T-cell (primary cell): ENCODE measurements around the gene DNAH8. TPM values are rescaled to one million over a fixed set of nuclear protein-coding genes. Genes with fewer than 3 reads are reported as not detected.

Experiments used
- ATAC-seq, 4 experiments: fragments of 200-7000 bp in 3 of 4; fragments of 150-1000 bp in 1 of 4; cut with Tn5 transposase; replicated peaks in 1 of 4; 1 replicate in 3 of 4; 2 replicates in 1 of 4; pipeline ENCODE4 v1.10.0; 2021; ENCODE audit warnings: moderate library complexity in 3 of 4, mild to moderate bottlenecking in 2 of 4, moderate number of reproducible peaks in 1 of 4
- CTCF ChIA-PET, 2 donors: fragments of 300-600 bp; sonication (Branson Sonifier 250); formaldehyde crosslinking; loops; one replicate each; lab custom pipeline; 2022; ENCODE audit warnings: antibody characterized with exemption in 2 of 2; lab: Charles Lee
- POLR2A ChIA-PET, 2 donors: fragments of 300-600 bp; sonication (Branson Sonifier 250); formaldehyde crosslinking; loops; one replicate each; lab custom pipeline; 2022; ENCODE audit warnings: antibody characterized with exemption in 2 of 2; lab: Charles Lee
- DNase-seq, 35 experiments: peaks; one replicate each; pipeline versions ENCODE4 v3.0.0 to v3.0.0-alpha.2; 2013 to 2023
- H3K27ac ChIP-seq: one replicate; pipeline ENCODE4 v1.5.1; 2013; ENCODE audit warnings: low read length
- H3K27me3 ChIP-seq, 2 experiments: replicated peaks in 1 of 2; 1 replicate in 1 of 2; 2 replicates in 1 of 2; pipeline versions ENCODE4 v1.6.1 to v1.7.0; 2013; ENCODE audit warnings: low read length in 1 of 2, mixed read lengths in 1 of 2; ENCODE audit not compliant: control insufficient read depth in 2 of 2, insufficient read depth in 2 of 2; ENCODE audit errors: extremely low read depth in 1 of 2
- H3K36me3 ChIP-seq, 2 donors: 1 replicate in 1 of 2; 2 replicates in 1 of 2; pipeline versions ENCODE4 v1.6.1 to v1.7.0; 2013; ENCODE audit warnings: low read length in 1 of 2; ENCODE audit not compliant: control insufficient read depth in 2 of 2, insufficient read depth in 1 of 2; ENCODE audit errors: extremely low read depth in 1 of 2
- H3K4me1 ChIP-seq, 2 experiments: 1 replicate in 1 of 2; 2 replicates in 1 of 2; pipeline versions ENCODE4 v1.6.1 to v1.7.0; 2013; ENCODE audit warnings: low read length in 2 of 2, mixed read lengths in 1 of 2; ENCODE audit not compliant: insufficient read depth in 2 of 2, control insufficient read depth in 1 of 2; ENCODE audit errors: extremely low read depth in 1 of 2
- H3K4me3 ChIP-seq, 2 donors: 1 replicate in 1 of 2; 2 replicates in 1 of 2; pipeline versions ENCODE4 v1.5.1 to v1.7.0; 2013; ENCODE audit warnings: mild to moderate bottlenecking in 2 of 2, low read length in 1 of 2, moderate library complexity in 1 of 2; ENCODE audit not compliant: control insufficient read depth in 1 of 2; ENCODE audit errors: extremely low read depth in 1 of 2
- H3K9me3 ChIP-seq: 2 replicates; pipeline ENCODE4 v1.7.0; 2013
- H3K27ac Mint-ChIP-seq, 2 donors: one replicate each; pipeline ENCODE4 v1.8.0; 2020 to 2021; ENCODE audit warnings: mild to moderate bottlenecking in 2 of 2, mixed read lengths in 2 of 2
- H3K27me3 Mint-ChIP-seq, 2 donors: one replicate each; pipeline ENCODE4 v1.8.0; 2021 to 2022; ENCODE audit warnings: mixed read lengths in 2 of 2
- H3K36me3 Mint-ChIP-seq: one replicate; pipeline ENCODE4 v1.8.0; 2021; ENCODE audit warnings: mixed read lengths
- H3K4me1 Mint-ChIP-seq, 3 donors: one replicate each; pipeline ENCODE4 v1.8.0; 2020 to 2022; ENCODE audit warnings: mixed read lengths in 3 of 3, mild to moderate bottlenecking in 1 of 3
- H3K4me3 Mint-ChIP-seq, 3 donors: one replicate each; pipeline ENCODE4 v1.8.0; 2020 to 2022; ENCODE audit warnings: mild to moderate bottlenecking in 3 of 3, mixed read lengths in 3 of 3, moderate library complexity in 3 of 3
- H3K9me3 Mint-ChIP-seq, 3 donors: one replicate each; pipeline ENCODE4 v1.8.0; 2020 to 2022; ENCODE audit warnings: mixed read lengths in 3 of 3
- WGBS: methylation state at CpG from one replicate; pipeline ENCODE4 v1.1.5; 2013; ENCODE audit warnings: missing lambda C conversion rate; ENCODE audit not compliant: insufficient coverage; 5-methylcytosine and 5-hydroxymethylcytosine counted together
- total RNA-seq, 35 experiments: library from RNA in 6 of 35; stranded (reverse) in 6 of 35; fragments of 120-200 nt in 1 of 35; gene quantifications; one replicate each; pipeline versions ENCODE4 v1.2.1 to v1.2.4 and lab custom pipeline; 2013 to 2026

Gene DNAH8
- total RNA-seq, 5 donors from 2014 or later (not counting 1 experiment from before 2014, with no cell fraction given) = 0.03 to 0.12 (median 0.08) TPM; not detected in 1

- Mint-ChIP-seq H3K4me1 (peaks cover 20 to 36% (median 25%) of the 10 kb centered on the region in 3 donors), H3K9me3 (no peaks in the 10 kb centered on the region), H3K4me3 (peak overlapping the region in 1 of 3 donors; percentile 82), H3K36me3 (no peaks in the 10 kb centered on the region), H3K27ac (no peak overlapping the region), H3K27me3 (peaks cover 33 to 48% of the 10 kb centered on the region in 2 donors)
- DNase-seq = no peak
- Histone ChIP-seq H3K27me3 (peaks cover 6 to 63% of the 10 kb centered on the region in 2 experiments), H3K9me3 (no peaks in the 10 kb centered on the region), H3K4me1 (peaks cover 0 to 16% of the 10 kb centered on the region in 2 experiments), H3K27ac (no peak overlapping the region), H3K4me3 (no peak overlapping the region), H3K36me3 (no peaks in the 10 kb centered on the region)
- no peak for ATAC-seq
- no CpG with 5 or more reads among the region's 5 CpGs for WGBS
- ChIA-PET POLR2A (no interaction called here), CTCF (no interaction called here)
These were observed 335.5 kb downstream of the DNAH8 start for GRCh38 chr6:39050453-39051112.

DNA sequence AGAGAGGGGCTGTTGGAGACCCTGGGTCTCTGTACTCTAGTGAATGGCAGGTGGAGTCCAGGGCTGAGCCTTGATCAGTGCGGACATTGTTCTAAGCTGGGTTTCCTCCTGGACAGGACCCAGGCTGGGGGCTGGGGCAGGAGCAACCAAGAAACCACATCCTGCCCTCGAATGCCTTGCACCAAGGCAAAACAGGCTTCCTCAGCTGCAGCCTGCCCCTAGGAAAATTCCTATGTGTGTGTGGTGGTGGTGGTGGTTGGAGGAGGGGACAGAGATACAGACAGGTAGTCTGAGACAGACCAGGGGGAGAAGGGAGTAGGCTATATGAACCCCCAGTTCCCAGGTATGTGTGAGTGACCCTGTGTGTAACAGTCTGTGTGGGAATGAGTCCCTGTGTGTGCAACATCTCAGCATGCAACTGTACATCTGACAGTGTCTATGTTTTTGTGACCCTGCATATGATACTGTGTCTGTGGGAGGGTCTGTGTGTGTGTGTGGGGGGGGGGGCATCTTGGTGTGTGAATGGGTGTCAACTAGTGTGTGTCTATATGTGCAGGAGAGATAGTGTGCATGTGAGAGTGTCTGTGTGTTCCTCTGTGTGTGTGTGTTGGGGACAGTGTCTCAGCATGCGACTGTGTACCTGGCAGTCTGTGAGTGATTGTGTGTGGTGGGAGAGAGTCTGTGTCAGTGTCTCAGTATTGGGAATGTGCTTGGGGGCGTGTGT lies 336.4 kb downstream of the DNAH8 start:
- Mint-ChIP-seq H3K4me3 (no peak overlapping the region), H3K27me3 (peaks cover 32 to 48% of the 10 kb centered on the region in 2 donors), H3K27ac (no peak overlapping the region), H3K4me1 (peaks cover 20 to 36% (median 25%) of the 10 kb centered on the region in 3 donors), H3K9me3 (no peaks in the 10 kb centered on the region), H3K36me3 (no peaks in the 10 kb centered on the region)
- no peak overlapping the region for H3K4me3 ChIP-seq
- H3K27me3 ChIP-seq = peaks cover 6 to 60% of the 10 kb centered on the region in 2 experiments
- POLR2A ChIA-PET = interaction anchor here in 1 of 2 donors (0.6 kb wide), 1 partner anchor 19 kb away, joined by 6 read pairs; no protein-coding TSS in a partner anchor
- WGBS = 62% methylated on average over 3 of the region's 4 CpGs
- peaks cover 0 to 16% of the 10 kb centered on the region in 2 experiments for H3K4me1 ChIP-seq
- no peaks in the 10 kb centered on the region for H3K9me3 ChIP-seq
- CTCF ChIA-PET = no interaction called here
- DNase-seq (no peak), ATAC-seq (no peak)
- no peaks in the 10 kb centered on the region for H3K36me3 ChIP-seq
- no peak overlapping the region for H3K27ac ChIP-seq

DNA sequence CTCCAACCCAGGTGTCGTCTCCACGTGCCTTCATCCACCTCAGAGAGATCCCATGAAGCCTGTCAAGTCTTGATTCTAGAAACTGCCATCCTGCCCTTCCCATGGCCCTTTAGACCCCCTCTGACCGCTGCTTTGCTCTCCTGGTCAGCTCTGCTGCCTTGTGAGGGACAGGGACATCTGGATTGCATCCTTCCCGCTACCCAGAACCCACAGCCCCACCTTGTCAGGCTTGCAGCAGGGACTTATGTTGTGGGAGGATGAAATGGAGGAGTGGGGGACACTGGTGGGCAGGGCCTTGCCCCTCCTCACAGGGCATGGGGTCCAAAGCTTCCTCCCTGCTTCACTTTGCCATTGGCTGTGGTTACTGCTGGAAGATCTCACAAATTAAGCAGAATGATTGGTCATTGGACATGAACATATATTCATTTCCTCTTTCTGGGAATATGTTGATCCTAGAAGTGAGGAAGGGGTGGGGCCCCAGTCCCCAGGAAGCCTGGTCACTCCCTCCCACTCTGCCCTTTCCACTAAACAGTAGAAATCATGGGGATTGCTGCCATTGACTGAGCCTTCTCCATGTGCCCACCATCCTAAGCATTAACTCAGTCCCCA lies 338.0 kb downstream of the DNAH8 start:
- ChIA-PET CTCF (no interaction called here), POLR2A (no interaction called here)
- DNase-seq = no peak
- H3K4me1 Mint-ChIP-seq = peaks cover 17 to 32% (median 25%) of the 10 kb centered on the region in 3 donors
- H3K36me3 Mint-ChIP-seq = no peaks in the 10 kb centered on the region
- Histone ChIP-seq H3K36me3 (no peaks in the 10 kb centered on the region), H3K27ac (no peak overlapping the region), H3K4me1 (peaks cover 0 to 16% of the 10 kb centered on the region in 2 experiments), H3K27me3 (peaks cover 2 to 58% of the 10 kb centered on the region in 2 experiments), H3K9me3 (no peaks in the 10 kb centered on the region), H3K4me3 (no peak overlapping the region)
- no peak overlapping the region for H3K4me3 Mint-ChIP-seq
- no peak for ATAC-seq
- no peak overlapping the region for H3K27ac Mint-ChIP-seq
- WGBS = 76% methylated on average over 2 of the region's 4 CpGs
- peaks cover 20 to 33% of the 10 kb centered on the region in 2 donors for H3K27me3 Mint-ChIP-seq
- H3K9me3 Mint-ChIP-seq = no peaks in the 10 kb centered on the region

- ATAC-seq = no peak
- peaks cover 2 to 58% of the 10 kb centered on the region in 2 experiments for H3K27me3 ChIP-seq
- no peak overlapping the region for H3K4me3 ChIP-seq
- CTCF ChIA-PET = no interaction called here
- POLR2A ChIA-PET = no interaction called here
- H3K27ac Mint-ChIP-seq = no peak overlapping the region
- H3K4me3 Mint-ChIP-seq = no peak overlapping the region
- H3K36me3 ChIP-seq = no peaks in the 10 kb centered on the region
- no peak for DNase-seq
- no peak overlapping the region for H3K27ac ChIP-seq
- 77% methylated on average over 4 of the region's 9 CpGs for WGBS
- H3K27me3 Mint-ChIP-seq = peaks cover 20 to 35% of the 10 kb centered on the region in 2 donors
- peaks cover 16 to 32% (median 25%) of the 10 kb centered on the region in 3 donors for H3K4me1 Mint-ChIP-seq
- no peaks in the 10 kb centered on the region for H3K36me3 Mint-ChIP-seq
- H3K9me3 ChIP-seq = no peaks in the 10 kb centered on the region
- H3K4me1 ChIP-seq = peaks cover 0 to 13% of the 10 kb centered on the region in 2 experiments
- no peaks in the 10 kb centered on the region for H3K9me3 Mint-ChIP-seq
These were observed 338.9 kb downstream of the DNAH8 start for GRCh38 chr6:39053854-39054576.

GRCh38 chr6:39054577-39055142 lies 339.5 kb downstream of the DNAH8 start:
- DNase-seq = no peak
- Mint-ChIP-seq H3K4me3 (no peak overlapping the region), H3K4me1 (peaks cover 12 to 26% (median 25%) of the 10 kb centered on the region in 3 donors), H3K27me3 (peaks cover 20 to 29% of the 10 kb centered on the region in 2 donors), H3K27ac (no peak overlapping the region), H3K36me3 (no peaks in the 10 kb centered on the region), H3K9me3 (no peaks in the 10 kb centered on the region)
- Histone ChIP-seq H3K4me3 (no peak overlapping the region), H3K27ac (no peak overlapping the region), H3K9me3 (no peaks in the 10 kb centered on the region), H3K27me3 (peaks cover 2 to 55% of the 10 kb centered on the region in 2 experiments), H3K36me3 (no peaks in the 10 kb centered on the region), H3K4me1 (peaks cover 0 to 9% of the 10 kb centered on the region in 2 experiments)
- POLR2A ChIA-PET = no interaction called here
- no peak for ATAC-seq
- CTCF ChIA-PET = no interaction called here
- WGBS = 89% methylated on average over 8 of the region's 9 CpGs
